Measurements from ENCODE around the gene DNAJC4.

GRCh38 chr11:64253043-64253442 lies 22.7 kb downstream of the DNAJC4 start:
- TF ChIP-seq CTCF (IDR thresholded peaks at IDR 0.05; ENCODE audit: poor library complexity, severe bottlenecking) (no peak), EP300 (conservative IDR thresholded peaks at IDR 0.05; ENCODE audit: poor library complexity, severe bottlenecking) (no peak), EZH2 (IDR thresholded peaks at IDR 0.05; ENCODE audit: borderline replicate concordance, insufficient read depth, low read length, poor library complexity, severe bottlenecking) (no peak), RAD21 (conservative IDR thresholded peaks at IDR 0.05) (no peak), POLR2AphosphoS5 (IDR thresholded peaks at IDR 0.05) (no peak), MXI1 (conservative IDR thresholded peaks at IDR 0.05; ENCODE audit: poor library complexity, severe bottlenecking) (no peak), REST (IDR thresholded peaks at IDR 0.05; ENCODE audit: borderline replicate concordance) (no peak), TAF1 (IDR thresholded peaks at IDR 0.05; ENCODE audit: low read depth) (no peak), SMC3 (conservative IDR thresholded peaks at IDR 0.05; ENCODE audit: poor library complexity) (no peak)

Measured in neural cell (in vitro differentiated cells).